HG02852 (cell line): ENCODE measurements around the gene DPM1.
"Not testable (repeated sequence)": the region's sequence is repeated elsewhere in the genome, so short reads cannot be mapped to it uniquely, and the experiment has no call there.

ENCODE experiments used
- ATAC-seq: cut with Tn5 transposase; IDR thresholded peaks from one replicate; pipeline ENCODE4 v1.9.1; 2021; ENCODE audit warnings: mild to moderate bottlenecking, moderate library complexity; ENCODE audit not compliant: unreplicated experiment

DPM1 gene

GRCh38 chr20:50980071-50980681 lies 21.8 kb upstream of the DPM1 start:
- no peak for ATAC-seq

- ATAC-seq, result not testable (repeated sequence)
Observed at GRCh38 chr20:50978533-50978932, 20.2 kb upstream of the DPM1 start.

- ATAC-seq, result no peak
Observed at GRCh38 chr20:50977066-50978021, 19.0 kb upstream of the DPM1 start.

- ATAC-seq, result no peak
Observed at GRCh38 chr20:50975701-50976330, 17.5 kb upstream of the DPM1 start.

- no peak for ATAC-seq
Observed at GRCh38 chr20:50969912-50970311, 11.6 kb upstream of the DPM1 start.

GRCh38 chr20:50969435-50969834 lies 11.1 kb upstream of the DPM1 start:
- ATAC-seq, result no peak

GRCh38 chr20:50968289-50968688 lies 10.0 kb upstream of the DPM1 start:
- no peak for ATAC-seq

GRCh38 chr20:50967586-50967985 lies 9.3 kb upstream of the DPM1 start:
- ATAC-seq, result no peak

- ATAC-seq, result no peak
Observed at GRCh38 chr20:50959543-50960126, 1.3 kb upstream of the DPM1 start.

- peak; percentile 75 for ATAC-seq
Observed at GRCh38 chr20:50958615-50959542, 547 bp upstream of the DPM1 start, which contains the start of gene MOCS3. Gene MOCS3, plus strand, starts transcription at chr20:50958818. Its CDS starts 25 bp downstream, at chr20:50958843.

GRCh38 chr20:50957276-50957675 lies 1.1 kb downstream of the DPM1 start:
- ATAC-seq, result no peak

- ATAC-seq, result no peak
Observed at GRCh38 chr20:50953821-50954220, 4.5 kb downstream of the DPM1 start.

GRCh38 chr20:50953196-50953595 lies 5.1 kb downstream of the DPM1 start:
- ATAC-seq, result no peak

- no peak for ATAC-seq
Observed at GRCh38 chr20:50948132-50948785, 10.1 kb downstream of the DPM1 start.

GRCh38 chr20:50943069-50943468 lies 15.3 kb downstream of the DPM1 start:
- no peak for ATAC-seq

GRCh38 chr20:50933589-50933988 lies 24.7 kb downstream of the DPM1 start:
- no peak for ATAC-seq

- no peak for ATAC-seq
Observed at GRCh38 chr20:50932691-50933280, 25.5 kb downstream of the DPM1 start.

GRCh38 chr20:50932016-50932485 lies 26.3 kb downstream of the DPM1 start:
- ATAC-seq, result no peak
